Measurements from ENCODE around the gene CSTPP1. TPM values are rescaled to one million over a fixed set of nuclear protein-coding genes. Genes with fewer than 3 reads are reported as not detected.

CSTPP1 gene
- total RNA-seq, 1 donor from 2014 or later, result 66.1 TPM

DNA sequence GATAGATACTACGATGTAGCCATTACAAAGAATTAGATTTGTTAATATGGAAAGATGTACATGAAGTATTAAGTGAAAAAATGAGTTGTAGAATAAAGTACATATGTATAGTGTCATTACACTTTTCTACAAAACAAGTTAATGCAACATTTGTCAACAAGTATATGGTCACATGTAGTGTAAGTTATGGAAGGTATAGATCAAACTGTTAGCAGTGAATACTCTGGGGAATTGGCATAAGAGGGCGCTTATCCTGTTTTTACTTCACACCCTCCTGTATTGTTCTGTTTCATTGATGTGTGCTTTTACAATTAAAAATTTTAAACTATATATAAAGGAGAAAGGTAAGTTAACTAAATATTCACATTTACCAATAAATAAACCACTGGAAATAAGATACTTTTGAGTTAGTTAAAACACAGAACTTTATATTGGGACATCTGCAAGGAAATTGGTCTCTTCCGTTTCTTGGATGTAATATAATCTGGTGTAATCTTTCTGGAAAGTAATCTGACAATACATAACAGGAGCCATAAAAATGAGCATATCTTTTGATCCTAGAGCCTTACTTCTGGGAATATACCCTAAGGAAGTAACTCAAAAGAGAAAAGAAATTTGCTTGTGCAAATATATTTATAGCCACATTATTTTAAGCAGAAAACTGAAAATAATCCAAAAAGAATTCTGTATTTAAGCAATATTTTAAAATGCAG, 34.5 kb downstream of the CSTPP1 start:
- TF ChIP-seq, protein P1, sequence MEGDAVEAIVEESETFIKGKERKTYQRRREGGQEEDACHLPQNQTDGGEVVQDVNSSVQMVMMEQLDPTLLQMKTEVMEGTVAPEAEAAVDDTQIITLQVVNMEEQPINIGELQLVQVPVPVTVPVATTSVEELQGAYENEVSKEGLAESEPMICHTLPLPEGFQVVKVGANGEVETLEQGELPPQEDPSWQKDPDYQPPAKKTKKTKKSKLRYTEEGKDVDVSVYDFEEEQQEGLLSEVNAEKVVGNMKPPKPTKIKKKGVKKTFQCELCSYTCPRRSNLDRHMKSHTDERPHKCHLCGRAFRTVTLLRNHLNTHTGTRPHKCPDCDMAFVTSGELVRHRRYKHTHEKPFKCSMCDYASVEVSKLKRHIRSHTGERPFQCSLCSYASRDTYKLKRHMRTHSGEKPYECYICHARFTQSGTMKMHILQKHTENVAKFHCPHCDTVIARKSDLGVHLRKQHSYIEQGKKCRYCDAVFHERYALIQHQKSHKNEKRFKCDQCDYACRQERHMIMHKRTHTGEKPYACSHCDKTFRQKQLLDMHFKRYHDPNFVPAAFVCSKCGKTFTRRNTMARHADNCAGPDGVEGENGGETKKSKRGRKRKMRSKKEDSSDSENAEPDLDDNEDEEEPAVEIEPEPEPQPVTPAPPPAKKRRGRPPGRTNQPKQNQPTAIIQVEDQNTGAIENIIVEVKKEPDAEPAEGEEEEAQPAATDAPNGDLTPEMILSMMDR (IDR thresholded peaks at IDR 0.05; ENCODE audit: unreplicated experiment), result no peak
- no peak overlapping the region for H3K27ac Mint-ChIP-seq
- peaks cover 5% of the 10 kb centered on the region for H3K4me1 Mint-ChIP-seq (ENCODE audit: low read depth)
- no peaks in the 10 kb centered on the region for H3K9me3 Mint-ChIP-seq (ENCODE audit: low read depth)
- no peak overlapping the region for H3K4me3 Mint-ChIP-seq (ENCODE audit: low read depth)
- no peaks in the 10 kb centered on the region for H3K27me3 Mint-ChIP-seq
- no peak for DNase-seq (ENCODE audit: low spot score, unreplicated experiment)
- no peaks in the 10 kb centered on the region for H3K36me3 Mint-ChIP-seq (ENCODE audit: insufficient read depth)

- H3K27ac Mint-ChIP-seq, result no peak overlapping the region
- no peak for DNase-seq (ENCODE audit: low spot score, unreplicated experiment)
- no peaks in the 10 kb centered on the region for H3K27me3 Mint-ChIP-seq
- no peak overlapping the region for H3K4me3 Mint-ChIP-seq (ENCODE audit: low read depth)
- H3K9me3 Mint-ChIP-seq (ENCODE audit: low read depth), result no peaks in the 10 kb centered on the region
- no peaks in the 10 kb centered on the region for H3K36me3 Mint-ChIP-seq (ENCODE audit: insufficient read depth)
- TF ChIP-seq, protein P1 (IDR thresholded peaks at IDR 0.05; ENCODE audit: unreplicated experiment), result no peak
- H3K4me1 Mint-ChIP-seq (ENCODE audit: low read depth), result peaks cover 10% of the 10 kb centered on the region
These were observed 35.8 kb downstream of the CSTPP1 start for GRCh38 chr11:46972343-46972742.

GRCh38 chr11:46972821-46973220, 36.3 kb downstream of the CSTPP1 start:
- DNase-seq (ENCODE audit: low spot score, unreplicated experiment), result no peak
- Mint-ChIP-seq H3K9me3 (ENCODE audit: low read depth) (no peaks in the 10 kb centered on the region), H3K4me3 (ENCODE audit: low read depth) (no peak overlapping the region), H3K27me3 (no peaks in the 10 kb centered on the region), H3K27ac (no peak overlapping the region), H3K36me3 (ENCODE audit: insufficient read depth) (no peaks in the 10 kb centered on the region), H3K4me1 (ENCODE audit: low read depth) (peaks cover 15% of the 10 kb centered on the region)
- TF ChIP-seq, protein P1 (IDR thresholded peaks at IDR 0.05; ENCODE audit: unreplicated experiment), result no peak

GRCh38 chr11:46976182-46976854, 39.8 kb downstream of the CSTPP1 start:
- Mint-ChIP-seq H3K27ac (no peak overlapping the region), H3K9me3 (ENCODE audit: low read depth) (no peaks in the 10 kb centered on the region), H3K27me3 (no peaks in the 10 kb centered on the region), H3K4me1 (ENCODE audit: low read depth) (peaks cover 20% of the 10 kb centered on the region), H3K36me3 (ENCODE audit: insufficient read depth) (no peaks in the 10 kb centered on the region), H3K4me3 (ENCODE audit: low read depth) (no peak overlapping the region)
- no peak for DNase-seq (ENCODE audit: low spot score, unreplicated experiment)
- TF ChIP-seq, protein P1 (IDR thresholded peaks at IDR 0.05; ENCODE audit: unreplicated experiment), result no peak

DNA sequence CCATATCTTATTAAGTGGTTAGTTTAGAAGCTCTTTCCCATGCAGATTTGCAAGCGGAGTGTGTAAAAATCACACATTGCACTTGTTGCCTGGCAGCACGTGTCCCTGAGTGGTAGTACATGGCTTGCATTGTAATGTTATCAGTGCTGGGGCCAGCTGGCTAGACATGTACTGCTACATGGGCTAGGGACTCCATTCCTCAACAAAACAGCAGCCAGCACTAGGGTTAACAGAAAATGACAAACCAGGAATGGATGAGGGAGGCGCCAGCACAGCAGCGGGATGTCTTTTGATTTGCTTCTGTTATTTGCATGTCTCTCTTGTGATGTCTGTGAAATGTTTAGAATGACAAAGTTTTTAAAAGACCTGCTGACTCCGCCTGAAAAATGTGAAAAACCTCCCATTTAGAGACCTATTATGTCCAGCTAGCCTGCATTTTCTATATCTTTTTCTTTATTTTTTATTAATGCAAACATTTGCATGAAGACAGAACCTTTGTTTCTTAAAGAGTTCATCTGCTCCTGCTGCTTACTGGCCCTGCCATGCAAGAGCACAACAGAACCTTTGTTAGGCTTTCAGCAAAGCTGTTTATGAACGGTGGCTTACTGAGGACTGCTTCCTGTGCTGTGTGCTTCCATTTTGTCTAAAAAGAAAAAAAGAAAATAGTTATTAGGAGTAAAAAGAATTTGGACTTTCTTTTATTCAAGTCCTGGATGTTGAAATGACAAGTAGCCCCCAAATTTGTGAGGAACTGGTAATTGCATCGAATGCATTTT, 40.7 kb downstream of the CSTPP1 start:
- DNase-seq (ENCODE audit: low spot score, unreplicated experiment), result no peak
- H3K4me1 Mint-ChIP-seq (ENCODE audit: low read depth), result peaks cover 18% of the 10 kb centered on the region
- H3K27ac Mint-ChIP-seq, result peak overlapping the region; percentile 65
- H3K4me3 Mint-ChIP-seq (ENCODE audit: low read depth), result no peak overlapping the region
- TF ChIP-seq, protein P1 (IDR thresholded peaks at IDR 0.05; ENCODE audit: unreplicated experiment), result no peak
- no peaks in the 10 kb centered on the region for H3K27me3 Mint-ChIP-seq
- H3K9me3 Mint-ChIP-seq (ENCODE audit: low read depth), result no peaks in the 10 kb centered on the region
- no peaks in the 10 kb centered on the region for H3K36me3 Mint-ChIP-seq (ENCODE audit: insufficient read depth)

Measured in progenitor cell of endocrine pancreas (in vitro differentiated cells).